PC-3 (cell line): Measurements from ENCODE around the gene UBA6. TPM values are rescaled to one million over a fixed set of nuclear protein-coding genes. Genes with fewer than 3 reads are reported as not detected.

Experiments
- ATAC-seq: fragments of 200-7000 bp; cut with Tn5 transposase; 2 replicates; pipeline ENCODE4 v1.9.1; 2020; ENCODE audit warnings: mild to moderate bottlenecking, moderate library complexity
- BruUV-seq: library from RNA; stranded (reverse); fragments of 400-500 nt; replicated peaks from 2 replicates; lab custom pipeline; 2021; lab: Mats Ljungman, UMichigan
- CTCF ChIA-PET: fragments of 300-600 bp; sonication (Branson Sonifier 250); formaldehyde crosslinking; loops from one replicate; lab custom pipeline; 2022; ENCODE audit warnings: antibody characterized with exemption; lab: Charles Lee
- POLR2A ChIA-PET: fragments of 300-600 bp; sonication (Branson Sonifier 250); formaldehyde crosslinking; loops from one replicate; lab custom pipeline; 2022; ENCODE audit warnings: antibody characterized with exemption; ENCODE audit not compliant: unreplicated experiment; lab: Charles Lee
- DNase-seq: peaks from one replicate; pipeline ENCODE4 v3.0.0-alpha.2; 2015
- H2AFZ ChIP-seq: fragments of 300-600 bp; sonication (generic); 2 replicates; pipeline ENCODE4 v1.6.0; 2016; ENCODE audit warnings: antibody characterized with exemption, low read length
- H3F3A ChIP-seq: fragments of 300-600 bp; sonication (generic); one replicate; pipeline ENCODE4 v1.6.0; 2017; ENCODE audit warnings: antibody characterized with exemption, low read length, control low read depth, mild to moderate bottlenecking; ENCODE audit not compliant: unreplicated experiment
- H3K27ac ChIP-seq: fragments of 300-600 bp; sonication (generic); 2 replicates; pipeline ENCODE4 v1.5.1; 2016; ENCODE audit warnings: mild to moderate bottlenecking, low read length
- H3K27me3 ChIP-seq: fragments of 300-600 bp; sonication (generic); 2 replicates; pipeline ENCODE4 v1.6.1; 2016; ENCODE audit warnings: low read length, mixed read lengths
- H3K36me3 ChIP-seq: fragments of 300-600 bp; sonication (generic); 2 replicates; pipeline ENCODE4 v1.6.1; 2016; ENCODE audit warnings: low read depth, mixed run types, low read length, mixed read lengths
- H3K4me1 ChIP-seq: fragments of 300-600 bp; sonication (generic); 2 replicates; pipeline ENCODE4 v1.5.1; 2016; ENCODE audit warnings: low read length; ENCODE audit not compliant: insufficient read depth
- H3K4me2 ChIP-seq: fragments of 300-600 bp; sonication (generic); 2 replicates; pipeline ENCODE4 v1.6.0; 2016; ENCODE audit warnings: low read length
- H3K4me3 ChIP-seq: fragments of 300-600 bp; sonication (generic); 2 replicates; pipeline ENCODE4 v1.5.1; 2016; ENCODE audit warnings: mild to moderate bottlenecking, low read length, mixed read lengths
- H3K79me2 ChIP-seq: fragments of 300-600 bp; sonication (generic); 2 replicates; pipeline ENCODE4 v1.6.1; 2017; ENCODE audit warnings: low read length, mixed read lengths
- H3K9ac ChIP-seq: fragments of 300-600 bp; sonication (generic); 2 replicates; pipeline ENCODE4 v1.6.0; 2016; ENCODE audit warnings: mild to moderate bottlenecking, low read length
- H3K9me2 ChIP-seq: fragments of 300-600 bp; sonication (generic); replicated peaks from 2 replicates; pipeline ENCODE4 v1.6.1; 2016; ENCODE audit warnings: mixed run types, low read length, mixed read lengths
- H3K9me3 ChIP-seq: fragments of 300-600 bp; sonication (generic); 2 replicates; pipeline ENCODE4 v1.6.1; 2016; ENCODE audit warnings: low read length, mixed read lengths
- H4K20me1 ChIP-seq: fragments of 300-600 bp; sonication (generic); 2 replicates; pipeline ENCODE4 v1.6.1; 2016; ENCODE audit warnings: low read length, mixed read lengths
- EZH2 ChIP-seq: fragments of 300-600 bp; sonication (generic); IDR thresholded peaks from one replicate; pipeline ENCODE4 v1.6.1; 2017; ENCODE audit warnings: antibody characterized with exemption, mild to moderate bottlenecking, low read length; ENCODE audit not compliant: unreplicated experiment
- EZH2phosphoT487 ChIP-seq: fragments of 300-600 bp; sonication (generic); IDR thresholded peaks from 2 replicates; pipeline ENCODE4 v1.6.1; 2018; ENCODE audit warnings: mild to moderate bottlenecking, antibody characterized with exemption, low read length, borderline replicate concordance
- intact Hi-C: fragments of 100-400 bp; cut with micrococcal nuclease; formaldehyde crosslinking; loops from 2 replicates; pipeline ENCODE4 v1.9.0; 2023
- total RNA-seq: library from RNA; depleted of rRNA; stranded (reverse); fragments of >200 nt; gene quantifications from 2 replicates; pipeline ENCODE4 v1.2.3, GENCODE V29; 2014
- TF ChIP-seq, protein P1 (sequence below): fragments of 300-600 bp; sonication (generic); conservative IDR thresholded peaks from 2 replicates; pipeline ENCODE4 v1.5.1; 2017; ENCODE audit warnings: antibody characterized with exemption, low read depth, mild to moderate bottlenecking, low read length

Gene UBA6
- total RNA-seq, 1 experiment from 2014 or later: 94.6 TPM

GRCh38 chr4:67721315-67721769, 20.4 kb upstream of the UBA6 start:
- BruUV-seq: no TSS peak
- Histone ChIP-seq H3K27me3 (no peaks in the 10 kb centered on the region), H3K9me2 (no peaks in the 10 kb centered on the region), H3K9me3 (no peaks in the 10 kb centered on the region), H3K79me2 (no peaks in the 10 kb centered on the region), H3K4me1 (peaks cover 16% of the 10 kb centered on the region), H3K36me3 (peaks cover 16% of the 10 kb centered on the region; the same call in 1 of the 2 replicates), H2AFZ (peak overlapping the region; percentile 23; the same call in 1 of the 2 replicates), H3F3A (no peaks in the 10 kb centered on the region), H4K20me1 (no peaks in the 10 kb centered on the region), H3K27ac (peak overlapping the region; percentile 39), H3K4me2 (peak overlapping the region; percentile 11; the same call in 1 of the 2 replicates), H3K9ac (no peak overlapping the region), H3K4me3 (no peak overlapping the region)
- ATAC-seq: no peak
- intact Hi-C loops: no loop called here
- no peak for DNase-seq
- ChIA-PET POLR2A (interaction anchor here (0.6 kb wide), 1 partner anchor 10 kb away, joined by 12 read pairs; no protein-coding TSS in a partner anchor), CTCF (no interaction called here)
- TF ChIP-seq EZH2: no peak
- no peak for TF ChIP-seq EZH2phosphoT487
- TF ChIP-seq, protein P1, sequence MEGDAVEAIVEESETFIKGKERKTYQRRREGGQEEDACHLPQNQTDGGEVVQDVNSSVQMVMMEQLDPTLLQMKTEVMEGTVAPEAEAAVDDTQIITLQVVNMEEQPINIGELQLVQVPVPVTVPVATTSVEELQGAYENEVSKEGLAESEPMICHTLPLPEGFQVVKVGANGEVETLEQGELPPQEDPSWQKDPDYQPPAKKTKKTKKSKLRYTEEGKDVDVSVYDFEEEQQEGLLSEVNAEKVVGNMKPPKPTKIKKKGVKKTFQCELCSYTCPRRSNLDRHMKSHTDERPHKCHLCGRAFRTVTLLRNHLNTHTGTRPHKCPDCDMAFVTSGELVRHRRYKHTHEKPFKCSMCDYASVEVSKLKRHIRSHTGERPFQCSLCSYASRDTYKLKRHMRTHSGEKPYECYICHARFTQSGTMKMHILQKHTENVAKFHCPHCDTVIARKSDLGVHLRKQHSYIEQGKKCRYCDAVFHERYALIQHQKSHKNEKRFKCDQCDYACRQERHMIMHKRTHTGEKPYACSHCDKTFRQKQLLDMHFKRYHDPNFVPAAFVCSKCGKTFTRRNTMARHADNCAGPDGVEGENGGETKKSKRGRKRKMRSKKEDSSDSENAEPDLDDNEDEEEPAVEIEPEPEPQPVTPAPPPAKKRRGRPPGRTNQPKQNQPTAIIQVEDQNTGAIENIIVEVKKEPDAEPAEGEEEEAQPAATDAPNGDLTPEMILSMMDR: no peak

DNA sequence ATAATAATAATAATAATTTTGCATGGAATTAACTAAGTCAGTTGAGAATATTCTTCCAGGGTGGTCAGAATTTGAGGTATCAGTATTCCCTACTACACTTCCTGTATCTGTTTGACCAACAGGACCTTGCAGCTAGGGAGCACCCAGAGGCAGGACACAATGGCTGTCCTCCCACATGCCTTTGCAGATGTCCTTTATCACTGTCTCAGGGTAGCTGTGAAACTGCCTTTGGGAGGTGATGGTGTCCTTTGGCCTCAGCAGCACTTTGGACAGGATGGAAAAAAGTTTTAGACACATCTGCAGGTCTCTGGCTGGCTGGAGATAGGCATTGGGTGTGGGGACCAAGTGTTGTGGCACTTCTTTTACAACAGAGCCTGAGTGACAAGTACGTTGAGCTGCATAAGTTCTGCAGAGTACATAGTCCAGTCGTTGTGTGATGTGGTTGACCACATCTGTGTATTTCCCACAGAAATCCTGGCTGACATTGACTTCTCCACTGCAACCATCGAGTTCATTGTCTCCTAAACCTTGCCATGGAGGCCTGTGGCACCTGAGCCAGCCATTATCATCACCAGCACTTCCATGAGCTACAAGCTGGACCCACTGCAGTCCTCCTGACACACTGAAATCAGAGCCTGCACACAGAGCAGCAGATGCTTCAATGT, 19.1 kb upstream of the UBA6 start:
- TF ChIP-seq EZH2phosphoT487 (no peak), EZH2 (no peak)
- TF ChIP-seq, protein P1: no peak
- POLR2A ChIA-PET: no interaction called here
- no peak for DNase-seq
- Histone ChIP-seq H3K36me3 (peaks cover 16% of the 10 kb centered on the region; the same call in 1 of the 2 replicates), H3K27ac (no peak overlapping the region), H3K4me2 (no peak overlapping the region), H4K20me1 (no peaks in the 10 kb centered on the region), H3K27me3 (no peaks in the 10 kb centered on the region), H3K9ac (no peak overlapping the region), H3K79me2 (no peaks in the 10 kb centered on the region), H3K9me3 (no peaks in the 10 kb centered on the region), H3K9me2 (no peaks in the 10 kb centered on the region), H3K4me3 (no peak overlapping the region), H2AFZ (no peak overlapping the region), H3K4me1 (peaks cover 16% of the 10 kb centered on the region), H3F3A (no peaks in the 10 kb centered on the region)
- intact Hi-C loops: no loop called here
- ATAC-seq: no peak
- BruUV-seq: no TSS peak
- CTCF ChIA-PET: no interaction called here

GRCh38 chr4:67718848-67719247, 17.9 kb upstream of the UBA6 start:
- TF ChIP-seq, protein P1: no peak
- TF ChIP-seq EZH2: no peak
- TF ChIP-seq EZH2phosphoT487: no peak
- no peaks in the 10 kb centered on the region for H4K20me1 ChIP-seq
- H3F3A ChIP-seq: no peaks in the 10 kb centered on the region
- ChIA-PET CTCF (no interaction called here), POLR2A (no interaction called here)
- no peak overlapping the region for H3K4me3 ChIP-seq
- H3K4me2 ChIP-seq: no peak overlapping the region
- H3K36me3 ChIP-seq: peaks cover 16% of the 10 kb centered on the region; the same call in 1 of the 2 replicates
- no peaks in the 10 kb centered on the region for H3K9me2 ChIP-seq
- ATAC-seq: no peak
- no peak overlapping the region for H3K9ac ChIP-seq
- intact Hi-C loops: no loop called here
- no peaks in the 10 kb centered on the region for H3K9me3 ChIP-seq
- H3K79me2 ChIP-seq: peaks cover 7% of the 10 kb centered on the region; the same call in 1 of the 2 replicates
- H2AFZ ChIP-seq: no peak overlapping the region
- H3K4me1 ChIP-seq: peaks cover 27% of the 10 kb centered on the region
- H3K27ac ChIP-seq: no peak overlapping the region
- no peak for DNase-seq
- no TSS peak for BruUV-seq
- H3K27me3 ChIP-seq: no peaks in the 10 kb centered on the region
